NCI-H1092 treated with DMSO at 0.1 percent for 48 hours (cell line): Measurements from ENCODE around the gene SIGLEC7.
A peak's percentile ranks its signal among the peaks of the same experiment; 100 is the strongest.
"Not testable (repeated sequence)": the region's sequence is repeated elsewhere in the genome, so short reads cannot be mapped to it uniquely, and the experiment has no call there.

Experiments used
- DNase-seq: peaks from one replicate; lab custom pipeline; 2025; lab: John Stamatoyannopoulos, UW

Gene SIGLEC7

DNA sequence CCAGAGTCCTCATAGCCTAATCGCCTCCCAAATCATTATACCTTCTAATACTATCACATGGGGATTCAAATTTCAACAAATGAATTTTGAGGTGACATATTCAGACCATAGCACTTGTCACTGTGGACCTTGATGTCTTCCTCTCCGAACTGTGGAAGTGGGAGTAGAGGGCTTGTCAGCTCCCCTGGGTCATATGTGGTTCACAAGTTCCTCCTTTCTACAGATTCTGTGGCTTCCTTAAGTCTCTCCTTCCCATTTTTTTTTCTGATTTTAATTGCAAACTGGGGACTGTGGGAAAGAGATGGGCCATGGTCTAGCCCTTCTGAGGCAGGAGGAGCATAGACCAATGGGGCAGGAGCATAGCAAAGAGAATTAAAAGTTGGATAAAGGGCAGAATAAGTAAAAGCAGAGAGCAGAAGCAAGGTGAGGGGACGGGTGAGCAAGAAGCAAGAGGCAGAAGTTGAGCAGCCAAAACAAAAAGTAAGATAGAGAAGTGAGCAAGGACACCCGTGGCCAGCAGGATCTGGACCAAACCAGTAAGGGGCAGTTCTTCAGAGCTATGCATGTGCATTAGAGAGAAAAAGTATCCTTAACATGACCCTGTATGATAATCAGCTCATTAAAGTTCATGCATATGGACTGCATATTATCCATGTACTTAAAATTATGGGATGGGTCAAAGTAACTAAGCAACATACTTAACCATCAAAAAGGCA, 2.6 kb upstream of the SIGLEC7 start:
- no peak for DNase-seq

DNA sequence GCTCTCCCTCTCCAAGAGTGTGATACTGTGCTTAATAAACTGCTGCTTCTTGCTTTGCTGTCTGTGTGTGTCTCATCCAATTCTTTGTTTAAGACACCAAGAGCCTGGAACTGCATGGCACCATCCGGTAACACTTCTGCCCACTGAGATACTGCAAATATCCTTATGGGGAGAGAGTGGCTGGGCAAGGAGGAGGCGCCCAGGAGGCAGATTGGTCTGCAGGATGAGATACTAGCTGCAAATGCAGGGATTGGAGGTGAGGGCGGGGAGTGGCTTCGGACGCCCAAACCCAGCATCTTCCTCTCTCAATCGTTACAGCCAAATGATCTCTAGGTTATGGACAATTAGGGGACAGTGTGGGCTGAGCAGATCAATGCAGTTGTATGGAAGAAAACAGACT, 1.7 kb upstream of the SIGLEC7 start:
- DNase-seq: no peak

DNA sequence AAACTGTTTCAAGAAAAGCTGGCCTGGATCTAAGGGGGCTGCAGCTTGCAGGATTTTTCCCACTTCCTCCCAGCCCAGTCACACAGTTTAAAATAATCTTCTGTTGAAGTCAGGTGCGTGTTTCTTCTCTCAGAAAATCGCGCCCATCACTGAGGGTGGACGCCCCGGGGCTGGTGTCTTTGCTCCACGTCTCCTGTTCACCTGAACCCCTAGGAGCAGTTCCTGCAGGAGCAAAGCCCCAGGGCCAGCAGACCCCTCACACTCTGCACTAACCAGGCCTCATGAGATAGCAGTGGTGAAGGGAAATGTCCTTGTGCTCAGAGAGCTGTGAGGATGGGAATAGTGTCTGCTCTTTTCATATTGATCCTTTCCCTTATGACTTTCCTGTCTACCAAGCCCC, 920 bp upstream of the SIGLEC7 start:
- DNase-seq: no peak

DNA sequence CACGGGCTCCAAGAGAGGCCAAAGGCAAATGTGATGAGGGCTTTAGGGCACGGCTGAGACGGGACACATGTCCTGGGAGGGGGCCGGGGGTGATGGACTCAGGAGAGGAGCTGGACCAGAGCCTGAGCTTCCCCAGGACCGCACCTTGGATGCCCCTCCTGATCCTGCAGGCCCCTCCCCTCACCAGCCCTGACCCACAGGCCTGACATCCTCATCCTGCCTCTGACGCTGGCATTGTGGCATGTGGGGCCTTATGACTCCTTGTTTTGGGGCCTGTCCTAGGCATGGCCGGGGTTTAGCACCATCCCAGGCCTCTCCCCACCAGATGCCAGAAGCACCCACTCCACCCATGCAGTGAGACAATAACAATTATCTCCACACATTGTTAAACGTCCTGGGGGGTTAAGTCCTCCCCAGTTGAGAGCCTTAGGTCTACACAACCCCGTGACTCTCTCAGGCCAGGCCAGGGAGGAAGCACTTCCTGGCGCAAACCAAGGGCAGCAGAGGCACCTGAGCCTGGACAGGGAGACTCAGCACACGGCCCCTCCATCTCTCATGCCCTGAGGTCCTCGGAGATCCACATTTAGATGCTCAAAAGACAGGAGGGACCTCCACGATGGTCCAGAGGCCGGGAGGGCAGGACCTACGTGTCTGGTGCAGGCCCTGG, 841 bp downstream of the SIGLEC7 start:
- DNase-seq: not testable (repeated sequence)

DNA sequence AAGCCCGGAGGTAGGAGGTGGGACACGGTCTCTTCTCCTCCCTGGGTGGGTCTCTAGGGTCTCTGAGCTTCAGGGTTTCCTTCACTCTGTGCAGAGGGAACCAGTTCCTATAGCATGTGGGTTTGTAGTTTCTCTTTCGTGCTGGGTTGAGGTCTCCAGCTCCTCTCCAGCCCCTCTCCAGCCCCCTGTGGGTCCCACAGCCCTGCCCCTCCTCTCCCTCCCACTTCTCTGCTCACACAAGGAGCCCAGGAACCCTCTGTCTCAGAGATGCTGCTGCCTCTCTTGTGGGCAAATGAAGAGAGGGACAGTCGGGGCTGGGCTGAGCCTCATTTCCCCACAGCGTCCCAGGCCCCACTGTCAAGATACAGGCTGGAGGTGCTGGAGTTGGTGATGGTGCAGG, 1.4 kb downstream of the SIGLEC7 start:
- DNase-seq: no peak

DNA sequence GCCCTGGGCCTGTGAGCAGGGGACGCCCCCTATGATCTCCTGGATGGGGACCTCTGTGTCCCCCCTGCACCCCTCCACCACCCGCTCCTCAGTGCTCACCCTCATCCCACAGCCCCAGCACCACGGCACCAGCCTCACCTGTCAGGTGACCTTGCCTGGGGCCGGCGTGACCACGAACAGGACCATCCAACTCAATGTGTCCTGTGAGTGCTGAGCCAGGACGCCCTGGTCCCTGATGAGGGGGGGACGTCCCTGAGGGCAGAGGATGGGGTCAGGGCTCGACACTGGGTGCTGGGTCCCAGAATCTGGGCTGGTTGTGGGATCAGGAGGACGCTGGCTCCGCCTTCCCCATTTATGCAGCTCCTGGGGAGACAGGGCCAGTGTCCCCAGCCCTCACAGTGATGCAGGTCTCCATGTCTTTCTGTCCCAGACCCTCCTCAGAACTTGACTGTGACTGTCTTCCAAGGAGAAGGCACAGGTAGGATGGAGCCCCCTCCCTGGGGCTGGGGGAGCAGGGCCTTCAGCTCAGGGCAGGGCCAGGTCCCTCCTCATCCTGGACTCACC, 2.5 kb downstream of the SIGLEC7 start:
- no peak for DNase-seq

DNA sequence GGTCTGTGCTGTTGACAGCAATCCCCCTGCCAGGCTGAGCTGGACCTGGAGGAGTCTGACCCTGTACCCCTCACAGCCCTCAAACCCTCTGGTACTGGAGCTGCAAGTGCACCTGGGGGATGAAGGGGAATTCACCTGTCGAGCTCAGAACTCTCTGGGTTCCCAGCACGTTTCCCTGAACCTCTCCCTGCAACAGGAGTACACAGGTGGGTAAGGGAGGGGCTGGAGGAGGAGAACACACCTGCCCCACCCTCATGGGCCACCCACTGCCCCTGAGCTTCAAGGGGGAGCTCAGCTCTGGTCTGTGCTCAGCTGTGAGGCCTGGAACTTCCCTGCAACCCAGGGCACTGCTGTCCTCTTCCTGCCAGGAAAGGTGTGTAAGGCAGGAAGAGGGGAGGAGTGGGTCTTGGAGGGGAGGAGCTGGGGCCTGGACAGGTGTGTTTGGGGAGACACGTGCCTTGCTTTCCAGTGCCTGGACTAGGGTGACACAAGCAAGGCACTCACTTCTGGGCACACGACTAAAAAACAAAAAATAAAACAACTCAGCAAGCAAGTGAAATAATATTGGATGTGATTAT, 3.9 kb downstream of the SIGLEC7 start:
- no peak for DNase-seq

DNA sequence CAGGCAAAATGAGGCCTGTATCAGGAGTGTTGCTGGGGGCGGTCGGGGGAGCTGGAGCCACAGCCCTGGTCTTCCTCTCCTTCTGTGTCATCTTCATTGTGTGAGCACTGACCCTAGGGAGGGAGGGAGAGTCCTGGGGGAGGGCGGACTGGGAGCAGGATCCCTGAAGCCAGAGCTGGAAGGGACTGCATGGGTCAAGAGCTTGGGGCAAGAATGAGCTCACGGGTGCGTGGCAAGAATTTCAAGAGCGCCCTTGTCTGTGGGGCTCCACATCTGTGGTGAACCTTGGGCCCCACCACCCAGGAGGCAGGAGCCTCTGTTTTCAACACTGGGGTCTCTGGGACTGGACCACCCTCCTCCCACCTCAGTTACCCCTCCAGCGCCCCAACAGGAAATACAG, 4.7 kb downstream of the SIGLEC7 start:
- DNase-seq: no peak

DNA sequence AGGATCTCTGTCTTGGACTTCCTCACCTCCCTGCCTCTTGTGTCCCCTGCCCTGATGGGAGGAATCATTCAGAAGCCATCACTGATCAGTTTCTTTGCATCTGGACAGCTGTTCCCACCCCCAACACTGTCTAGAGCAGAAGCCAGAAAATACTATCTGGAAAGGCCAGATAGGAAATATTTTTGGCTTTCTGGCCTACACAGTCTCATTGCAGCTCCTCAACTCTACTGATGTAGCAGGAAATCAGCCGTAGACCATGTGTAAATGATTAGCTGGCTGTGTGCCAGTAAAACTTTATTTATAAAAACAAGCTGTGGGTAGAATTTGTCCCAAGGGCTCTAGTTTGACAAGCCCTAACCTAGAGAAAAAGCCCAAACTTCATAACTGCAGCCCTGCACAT, 5.6 kb downstream of the SIGLEC7 start:
- DNase-seq: no peak

DNA sequence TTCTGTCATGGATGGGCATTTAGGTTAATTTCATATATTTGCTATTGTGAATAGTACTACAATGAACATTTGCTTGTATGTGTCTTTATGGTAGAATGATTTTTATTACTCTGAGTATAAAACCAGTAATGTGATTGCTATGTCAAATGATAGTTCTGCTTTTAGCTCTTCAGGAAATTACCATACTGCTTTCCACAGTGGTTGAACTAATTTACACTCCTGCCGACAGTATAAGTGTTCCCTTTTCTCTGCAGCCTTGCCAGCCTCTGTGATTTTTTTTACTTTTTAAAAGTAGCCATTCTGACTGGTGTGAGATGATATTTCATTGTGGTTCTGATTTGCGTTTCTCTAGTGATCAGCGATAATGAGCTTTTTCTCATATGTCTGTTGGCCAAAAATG, 6.5 kb downstream of the SIGLEC7 start:
- DNase-seq: no peak

DNA sequence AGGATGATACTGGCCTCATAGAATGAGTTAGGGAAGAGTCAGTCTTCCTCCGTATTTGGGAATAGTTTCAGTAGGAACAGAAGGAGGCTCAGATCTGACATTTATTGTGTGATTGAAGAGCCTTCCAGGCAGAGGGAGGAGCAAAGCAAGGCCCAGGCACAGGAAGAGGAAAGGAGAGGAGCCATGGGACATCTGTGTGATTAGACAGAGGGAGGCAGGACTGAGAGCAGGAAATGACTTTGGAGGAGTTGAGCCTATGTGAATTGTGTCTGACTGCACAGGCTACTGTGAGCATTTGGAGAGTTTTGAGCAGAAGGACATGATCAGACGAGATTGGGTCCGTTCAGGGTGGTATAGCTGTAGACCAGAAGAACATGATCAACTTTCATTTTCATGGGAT, 8.5 kb downstream of the SIGLEC7 start:
- DNase-seq: no peak

DNA sequence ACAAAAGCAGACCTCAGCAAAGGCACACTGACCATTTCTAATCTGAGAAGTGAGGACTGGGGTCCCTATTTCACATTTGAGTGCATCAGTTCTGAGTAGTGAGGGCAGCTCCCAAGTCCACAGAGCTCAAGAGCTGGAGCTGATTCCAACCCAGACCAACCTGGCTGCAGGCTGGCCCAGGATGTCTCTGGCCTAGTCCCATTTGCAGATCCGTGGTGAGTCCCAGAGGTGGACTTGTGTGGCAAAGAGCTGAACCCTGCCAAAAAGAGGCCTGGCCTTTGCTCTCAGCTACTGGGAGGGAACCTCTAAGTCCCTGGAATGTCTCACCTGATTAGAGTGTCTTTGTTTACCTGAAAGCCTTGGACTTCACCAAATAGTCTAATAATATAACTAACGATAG, 14.6 kb downstream of the SIGLEC7 start:
- no peak for DNase-seq

DNA sequence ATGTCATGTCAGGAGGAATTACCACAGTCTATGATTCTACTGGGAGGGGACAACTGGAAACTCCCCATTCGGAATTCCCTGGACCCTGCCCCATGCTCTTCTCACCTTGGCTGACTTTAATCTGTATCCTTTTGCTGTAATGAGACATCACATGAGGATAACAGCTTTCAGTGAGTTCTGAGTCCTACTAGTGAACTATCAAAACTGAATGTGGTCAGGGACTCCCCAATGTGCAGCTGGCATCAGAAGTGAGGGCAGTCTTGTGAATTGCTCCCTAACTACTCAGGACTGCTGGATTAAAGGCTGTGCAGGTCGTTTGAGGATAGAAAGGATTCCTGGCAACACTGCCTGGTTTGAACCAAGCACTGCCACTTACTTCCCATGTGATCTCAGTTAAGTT, 15.2 kb downstream of the SIGLEC7 start:
- no peak for DNase-seq

DNA sequence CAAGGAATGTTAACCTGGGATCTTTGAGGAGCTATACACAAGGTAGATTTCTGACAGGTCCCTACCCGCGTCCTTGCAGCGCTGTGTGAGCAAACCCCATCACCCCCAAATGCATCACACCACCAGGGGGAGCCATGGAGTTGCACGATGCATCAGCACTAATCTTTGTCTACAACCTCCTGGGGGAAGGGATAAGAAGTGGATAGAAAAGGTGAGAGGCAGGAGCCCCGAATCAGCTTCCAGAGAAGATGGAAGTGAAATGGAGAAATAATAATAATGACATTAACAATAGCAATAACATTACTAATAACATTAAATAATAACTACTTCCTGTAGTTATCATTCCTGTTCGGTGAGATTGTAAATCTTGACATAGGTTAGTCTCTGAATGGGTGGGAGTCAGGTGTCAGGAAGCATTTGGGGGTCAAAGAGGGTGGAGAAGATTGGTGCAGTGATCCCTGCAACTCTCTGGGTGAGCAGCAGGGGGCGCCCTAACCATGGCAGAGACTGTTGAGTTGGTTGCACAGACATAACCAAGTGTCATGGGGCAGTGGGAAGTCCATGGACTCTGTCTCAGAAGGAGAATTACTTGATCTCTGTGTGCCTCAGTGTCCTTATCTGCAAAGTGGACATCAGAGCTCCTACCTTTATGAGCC, 16.5 kb downstream of the SIGLEC7 start:
- peak; percentile 1 for DNase-seq

DNA sequence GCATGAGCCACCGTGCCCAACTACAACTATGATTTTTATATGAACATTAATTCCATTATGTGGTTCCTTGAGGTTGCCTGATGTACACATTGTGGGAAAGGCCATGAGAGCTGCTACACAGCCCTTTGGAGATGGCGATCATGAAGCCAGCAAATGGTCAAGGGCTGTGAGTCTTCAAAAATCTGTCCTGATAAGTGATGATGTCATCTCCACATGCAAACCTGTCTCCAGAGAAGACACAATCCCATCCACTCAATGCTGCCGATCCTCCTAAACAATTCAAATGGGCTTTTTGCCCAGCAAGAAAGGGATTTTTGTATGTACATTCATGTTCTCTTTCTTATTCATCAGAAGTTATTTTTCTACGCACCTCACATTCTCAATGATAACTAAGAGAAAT, 17.6 kb downstream of the SIGLEC7 start:
- DNase-seq: no peak

DNA sequence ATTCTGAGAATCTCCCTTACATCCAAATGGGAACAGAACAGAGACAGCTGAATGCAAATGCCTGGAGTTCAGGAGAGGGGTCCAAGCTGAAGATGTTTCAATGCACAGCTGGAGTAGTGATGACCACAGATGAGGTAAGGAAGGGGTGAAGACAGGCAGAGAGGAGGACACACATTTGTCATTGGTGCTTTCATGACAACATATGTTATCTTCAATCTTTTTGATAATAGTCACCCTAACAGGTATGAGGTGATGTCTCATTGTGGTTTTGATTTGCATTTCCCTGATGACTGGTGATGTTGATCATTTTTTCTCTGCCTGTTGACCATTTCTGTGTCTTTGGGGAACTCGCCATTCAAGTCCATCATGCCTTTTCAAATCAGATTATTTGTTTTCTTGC, 19.2 kb downstream of the SIGLEC7 start:
- DNase-seq: no peak

DNA sequence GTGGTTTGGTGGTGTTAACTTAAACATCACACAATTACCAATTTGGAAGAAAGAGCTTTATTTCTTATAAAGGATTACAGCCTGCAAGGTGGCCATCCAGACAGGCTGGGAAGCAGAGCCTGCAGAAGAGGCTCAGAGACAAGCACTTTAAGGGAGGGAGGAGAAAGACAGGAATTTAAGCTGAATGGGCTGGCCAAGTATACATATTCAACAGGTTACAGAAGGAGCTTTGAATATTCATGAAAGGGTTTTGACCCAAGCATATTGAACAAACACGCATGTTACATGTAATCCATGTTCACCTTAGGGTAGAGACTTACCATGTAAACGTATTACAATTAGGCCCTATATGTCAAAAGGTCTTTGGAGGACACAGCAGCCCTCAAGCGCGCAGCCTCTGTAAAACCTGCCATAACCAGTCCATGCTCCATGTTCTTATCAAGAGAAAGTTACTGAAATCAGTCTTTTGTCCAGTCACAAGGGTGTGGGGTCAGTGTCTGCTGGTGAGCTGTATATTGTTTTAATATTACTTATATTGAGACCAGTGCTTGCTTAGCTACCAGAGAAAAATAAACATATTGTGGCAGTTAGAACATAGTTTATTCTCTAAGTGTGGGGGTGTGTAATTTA, 19.9 kb downstream of the SIGLEC7 start:
- DNase-seq: no peak

DNA sequence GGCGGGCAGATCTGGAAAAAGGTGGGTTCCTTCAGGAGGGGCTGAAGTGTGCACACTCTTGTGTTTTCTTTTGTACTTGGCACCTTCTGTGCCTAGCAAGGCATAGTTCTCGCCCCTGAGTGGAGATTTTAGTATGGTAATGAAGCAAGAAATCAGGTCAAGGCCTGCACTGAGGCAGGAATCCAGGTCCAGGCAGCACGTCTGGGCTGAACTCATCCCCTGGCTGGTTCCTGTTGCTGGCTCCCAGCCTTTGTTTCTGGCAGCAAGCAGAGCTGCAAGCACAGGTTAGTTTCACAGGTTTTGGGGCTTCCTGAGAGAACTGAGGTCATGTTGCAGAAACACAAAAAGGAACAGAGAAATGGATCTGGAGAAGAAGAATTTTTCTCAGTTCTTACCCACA, 21.2 kb downstream of the SIGLEC7 start:
- DNase-seq: no peak

DNA sequence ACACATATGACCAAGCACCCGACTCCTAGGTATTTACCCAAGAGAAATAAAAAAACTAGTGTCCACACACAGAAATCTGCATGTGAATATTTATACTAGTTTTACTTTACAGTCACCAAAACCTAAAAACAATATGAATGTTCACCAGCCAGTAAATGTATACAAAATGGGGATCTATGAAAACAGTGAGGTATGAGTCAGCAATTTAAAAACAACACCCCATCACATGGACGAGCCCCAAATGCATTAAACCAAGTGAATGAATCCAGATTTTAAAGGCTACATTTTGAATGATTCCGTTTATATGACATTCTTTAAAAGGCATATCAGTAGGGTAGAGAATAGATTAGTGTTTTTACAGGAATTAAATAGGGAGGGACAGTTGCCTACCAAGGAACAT, 22.1 kb downstream of the SIGLEC7 start:
- no peak for DNase-seq

DNA sequence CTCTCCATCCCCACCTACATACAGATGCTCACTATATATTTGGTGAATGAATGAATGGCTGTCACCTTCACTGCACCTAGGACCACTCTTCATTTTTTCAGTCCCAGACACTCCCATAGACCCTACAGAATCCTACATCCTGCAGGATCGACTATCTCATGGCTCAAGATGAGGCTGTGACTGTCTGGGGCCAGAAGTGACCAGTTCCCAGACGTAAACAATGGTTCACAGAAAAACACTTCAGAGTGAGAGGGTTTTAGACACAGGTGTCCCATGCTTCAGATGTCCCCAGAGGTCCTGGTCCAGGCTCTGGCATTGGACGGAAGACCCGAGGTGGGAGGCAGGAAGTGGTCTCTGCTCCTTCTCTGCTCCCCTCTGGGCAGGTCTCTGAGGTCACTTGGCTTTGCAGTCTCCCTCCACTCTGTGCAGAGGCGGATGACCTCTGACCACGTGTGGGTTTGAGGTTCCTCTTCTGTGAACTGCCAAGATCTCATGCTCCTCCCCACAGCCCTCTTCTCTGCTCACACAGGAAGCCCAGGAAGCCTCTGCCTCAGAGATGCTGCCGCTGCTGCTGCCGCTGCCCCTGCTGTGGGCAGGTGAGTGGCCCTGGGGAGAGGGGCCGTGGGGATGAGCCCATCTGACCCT, 24.9 kb downstream of the SIGLEC7 start:
- DNase-seq: no peak

DNA sequence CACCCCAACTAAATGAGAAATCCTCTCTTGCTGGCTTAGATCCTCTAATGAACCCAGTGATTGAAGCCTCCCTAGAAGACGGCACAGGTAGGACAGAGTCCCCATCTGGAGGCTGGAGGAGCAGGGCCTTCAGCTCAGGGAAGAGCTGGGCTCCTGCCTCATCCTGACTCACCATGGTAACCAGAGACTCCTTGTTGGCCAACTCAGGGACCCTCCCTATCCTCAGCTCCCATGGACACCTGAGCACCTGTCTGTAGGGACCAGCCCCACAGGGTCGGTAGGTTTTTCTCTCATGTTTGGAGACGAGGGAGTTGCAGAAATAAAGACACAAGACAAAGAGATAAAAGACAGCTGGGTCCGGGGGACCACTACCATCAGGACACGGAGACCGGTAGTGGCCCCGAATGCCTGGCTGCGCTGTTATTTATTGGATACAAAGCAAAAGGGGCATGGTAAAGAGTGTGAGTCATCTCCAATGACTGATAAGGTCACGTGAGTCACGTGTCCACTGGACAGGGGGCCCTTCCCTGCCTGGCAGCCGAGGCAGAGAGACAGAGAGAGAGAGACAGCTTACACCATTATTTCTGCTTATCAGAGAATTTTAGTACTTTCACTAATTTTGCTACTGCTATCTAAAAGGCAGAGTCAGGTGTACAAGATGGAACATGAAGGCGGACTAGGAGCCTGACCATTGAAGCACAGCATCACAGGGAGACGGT, 26.6 kb downstream of the SIGLEC7 start:
- no peak for DNase-seq
